H4 (cell line): ENCODE results near the gene GBE1. TPM values are rescaled to one million over a fixed set of nuclear protein-coding genes. Genes with fewer than 3 reads are reported as not detected.
"Not testable (repeated sequence)": the region's sequence is repeated elsewhere in the genome, so short reads cannot be mapped to it uniquely, and the experiment has no call there.

Source experiments
- DNase-seq: peaks from one replicate; pipeline ENCODE4 v3.0.0-alpha.2; 2015; ENCODE audit warnings: low spot score
- total RNA-seq: library from RNA; depleted of rRNA; stranded (reverse); fragments of >200 nt; shearing (Covaris generic); gene quantifications from 2 replicates; pipeline ENCODE4 v1.2.3, GENCODE V29; 2014

GBE1 gene
- total RNA-seq, 1 experiment from 2014 or later = 66.4 TPM

GRCh38 chr3:81531263-81531662 is 230.2 kb downstream of the GBE1 start:
- DNase-seq = no peak

GRCh38 chr3:81530180-81530939 is 231.1 kb downstream of the GBE1 start:
- no peak for DNase-seq

GRCh38 chr3:81521855-81522254 is 239.6 kb downstream of the GBE1 start:
- DNase-seq = no peak

GRCh38 chr3:81518945-81519344 is 242.5 kb downstream of the GBE1 start:
- DNase-seq = no peak

GRCh38 chr3:81516042-81516441 is 245.4 kb downstream of the GBE1 start:
- no peak for DNase-seq

GRCh38 chr3:81513591-81513990 is 247.9 kb downstream of the GBE1 start:
- no peak for DNase-seq

- no peak for DNase-seq
These were observed 258.4 kb downstream of the GBE1 start for GRCh38 chr3:81503026-81503425.

GRCh38 chr3:81502236-81502635 is 259.2 kb downstream of the GBE1 start:
- no peak for DNase-seq

GRCh38 chr3:81500039-81500438 is 261.4 kb downstream of the GBE1 start:
- DNase-seq = no peak

- no peak for DNase-seq
These were observed 263.7 kb downstream of the GBE1 start for GRCh38 chr3:81497572-81498251.

GRCh38 chr3:81496407-81497104 is 264.9 kb downstream of the GBE1 start:
- no peak for DNase-seq

GRCh38 chr3:81492471-81492870 is 269.0 kb downstream of the GBE1 start:
- not testable (repeated sequence) for DNase-seq

- DNase-seq = no peak
These were observed 269.4 kb downstream of the GBE1 start for GRCh38 chr3:81492040-81492439.

- peak; percentile 76 for DNase-seq
These were observed 270.7 kb downstream of the GBE1 start for GRCh38 chr3:81490541-81491288.

GRCh38 chr3:81485444-81485865 is 276.0 kb downstream of the GBE1 start:
- DNase-seq = no peak

- DNase-seq = no peak
These were observed 276.9 kb downstream of the GBE1 start for GRCh38 chr3:81484520-81484919.

GRCh38 chr3:81483046-81483445 is 278.4 kb downstream of the GBE1 start:
- no peak for DNase-seq

GRCh38 chr3:81477740-81478139 is 283.7 kb downstream of the GBE1 start:
- no peak for DNase-seq

GRCh38 chr3:81476692-81477091 is 284.8 kb downstream of the GBE1 start:
- no peak for DNase-seq

GRCh38 chr3:81472600-81473362 is 288.7 kb downstream of the GBE1 start:
- DNase-seq = no peak
